K562 (cell line): Measurements from ENCODE around the gene AJAP1.

Experiments
- CTCF ChIP-seq, 3 experiments: IDR thresholded peaks in 2 of 3; conservative IDR thresholded peaks in 1 of 3; 2 replicates each; pipeline ENCODE4 v1.5.1; 2011 to 2012; ENCODE audit warnings: low read length in 3 of 3, mild to moderate bottlenecking in 3 of 3, control low read depth in 2 of 3, improper control_type of control experiment in 1 of 3, inconsistent platforms in 1 of 3, low read depth in 1 of 3, mixed read lengths in 1 of 3, moderate library complexity in 1 of 3; ENCODE audit not compliant: insufficient read depth in 2 of 3
- ELF1 ChIP-seq: fragments of 200-800 bp; sonication (Bioruptor generic); IDR thresholded peaks from 2 replicates; pipeline ENCODE4 v1.6.1; 2016; ENCODE audit warnings: missing genetic modification characterization, missing compliant biosample characterization
- KDM1A ChIP-seq, 2 experiments: fragments of 450-650 bp; IDR thresholded peaks; 2 replicates each; pipeline ENCODE4 v1.6.1; 2016; ENCODE audit warnings: mild to moderate bottlenecking in 2 of 2
- KDM5B ChIP-seq: fragments of 200-600 bp; sonication (generic); IDR thresholded peaks from 2 replicates; pipeline ENCODE4 v1.6.1; 2012; ENCODE audit warnings: low read depth, mild to moderate bottlenecking, moderate library complexity, low read length, control low read depth, inconsistent platforms; ENCODE audit not compliant: insufficient replicate concordance
- KLF13 ChIP-seq: fragments of 450-650 bp; IDR thresholded peaks from 2 replicates; pipeline ENCODE4 v1.6.1; 2016; ENCODE audit warnings: missing genetic modification characterization, low read depth, mild to moderate bottlenecking, missing compliant biosample characterization, moderate library complexity, borderline replicate concordance
- MEF2A ChIP-seq: IDR thresholded peaks from 2 replicates; pipeline ENCODE4 v1.6.1; 2011; ENCODE audit warnings: low read depth, mild to moderate bottlenecking, low read length, moderate library complexity; ENCODE audit not compliant: control insufficient read depth
- POLR2AphosphoS2 ChIP-seq: IDR thresholded peaks from 2 replicates; pipeline ENCODE4 v1.6.1; 2012; ENCODE audit warnings: low read length, improper control_type of control experiment
- SMARCA5 ChIP-seq: fragments of 450-650 bp; IDR thresholded peaks from 2 replicates; pipeline ENCODE4 v1.6.1; 2016
- ZBTB11 ChIP-seq, 3 experiments: fragments of 200-800 bp in 1 of 3; fragments of 250-450 bp in 1 of 3; fragments of 450-650 bp in 1 of 3; sonication (Bioruptor Pico) in 1 of 3; sonication (Bioruptor generic) in 1 of 3; formaldehyde crosslinking in 1 of 3; IDR thresholded peaks; 2 replicates each; pipeline versions ENCODE4 v1.6.1 to v1.8.0; 2016 to 2022; ENCODE audit warnings: mild to moderate bottlenecking in 2 of 3, missing genetic modification characterization in 2 of 3, missing compliant biosample characterization in 1 of 3, moderate library complexity in 1 of 3
- ZBTB33 ChIP-seq: sonication (generic); formaldehyde crosslinking; IDR thresholded peaks from 2 replicates; pipeline ENCODE4 v1.8.1; 2023; ENCODE audit warnings: mild to moderate bottlenecking, missing genetic modification reagents
- ZBTB9 ChIP-seq: fragments of 450-650 bp; formaldehyde crosslinking; IDR thresholded peaks from 2 replicates; pipeline ENCODE4 v1.4.0; 2020; ENCODE audit warnings: mild to moderate bottlenecking, moderate library complexity
- ZNF263 ChIP-seq: sonication (generic); formaldehyde crosslinking; IDR thresholded peaks from 2 replicates; pipeline ENCODE4 v1.8.0; 2022; ENCODE audit warnings: mild to moderate bottlenecking, missing genetic modification reagents, borderline replicate concordance
- ZNF609 ChIP-seq: sonication (generic); formaldehyde crosslinking; IDR thresholded peaks from 2 replicates; pipeline ENCODE4 v1.8.1; 2023; ENCODE audit warnings: missing genetic modification reagents, mild to moderate bottlenecking, borderline replicate concordance
- TF ChIP-seq, protein P1 (sequence below): sonication (generic); formaldehyde crosslinking; IDR thresholded peaks from 2 replicates; pipeline ENCODE4 v1.5.0; 2020; ENCODE audit warnings: missing genetic modification reagents

DNA sequence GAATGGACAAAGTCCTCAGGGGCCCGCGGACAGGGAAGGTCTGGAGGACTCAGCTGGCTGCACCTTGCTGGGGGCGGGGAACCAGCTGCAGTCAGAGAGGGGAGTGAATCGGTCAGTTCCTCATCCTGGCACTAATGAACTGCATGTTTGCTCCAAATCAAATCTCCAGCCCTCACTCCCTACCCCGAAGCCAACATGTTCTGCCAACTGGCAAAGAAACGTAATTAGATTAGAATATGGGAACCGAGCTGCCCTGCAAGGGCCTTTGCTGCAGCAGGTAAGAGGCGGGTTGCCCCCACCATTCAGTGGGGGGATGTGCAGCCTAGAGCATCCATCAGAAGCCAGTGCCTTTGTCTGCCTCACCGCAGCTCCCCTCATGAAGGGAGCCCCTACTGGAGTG, 121.1 kb downstream of the AJAP1 start:
- TF ChIP-seq CTCF (IDR thresholded peaks at IDR 0.05 in 2 of 3, conservative IDR thresholded peaks at IDR 0.05 in 1 of 3; ENCODE audit: insufficient read depth in 2 of 3, low read depth in 1 of 3, low read length in 3 of 3) (no peak), KLF13 (no peak), KDM1A (IDR thresholded peaks at IDR 0.05) (no peak), ELF1 (no peak), ZBTB11 (CRISPR knock-in tag; IDR thresholded peaks at IDR 0.05) (no peak), MEF2A (no peak), SMARCA5 (no peak), ZNF263 (CRISPR knock-in tag) (no peak), ZNF609 (CRISPR knock-in tag) (no peak), ZBTB9 (CRISPR knock-in tag) (no peak), ZBTB33 (CRISPR knock-in tag) (no peak), POLR2AphosphoS2 (no peak), KDM5B (no peak)
- TF ChIP-seq, protein P1, sequence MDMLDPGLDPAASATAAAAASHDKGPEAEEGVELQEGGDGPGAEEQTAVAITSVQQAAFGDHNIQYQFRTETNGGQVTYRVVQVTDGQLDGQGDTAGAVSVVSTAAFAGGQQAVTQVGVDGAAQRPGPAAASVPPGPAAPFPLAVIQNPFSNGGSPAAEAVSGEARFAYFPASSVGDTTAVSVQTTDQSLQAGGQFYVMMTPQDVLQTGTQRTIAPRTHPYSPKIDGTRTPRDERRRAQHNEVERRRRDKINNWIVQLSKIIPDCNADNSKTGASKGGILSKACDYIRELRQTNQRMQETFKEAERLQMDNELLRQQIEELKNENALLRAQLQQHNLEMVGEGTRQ (CRISPR knock-in tag): no peak
